DND-41 (cell line): ENCODE measurements around the gene EFNA2.
A peak's percentile ranks its signal among the peaks of the same experiment; 100 is the strongest.
"Not testable (repeated sequence)": the region's sequence is repeated elsewhere in the genome, so short reads cannot be mapped to it uniquely, and the experiment has no call there.

Source experiments
- ATAC-seq: fragments of 200-7000 bp; cut with Tn5 transposase; 3 replicates; pipeline ENCODE4 v1.9.1; 2021; ENCODE audit warnings: low read depth; ENCODE audit not compliant: insufficient read depth
- DNase-seq: peaks from one replicate; pipeline ENCODE4 v3.0.0-alpha.2; 2020
- H2AFZ ChIP-seq: 2 replicates; pipeline ENCODE4 v1.6.0; 2012; ENCODE audit warnings: low read depth, low read length
- H3K27ac ChIP-seq: 2 replicates; pipeline ENCODE4 v1.5.1; 2012; ENCODE audit warnings: low read length, inconsistent platforms
- H3K27me3 ChIP-seq: fragments of 200-600 bp; sonication (generic); 2 replicates; pipeline ENCODE4 v1.6.0; 2012; ENCODE audit warnings: low read length, mild to moderate bottlenecking, inconsistent platforms; ENCODE audit not compliant: insufficient read depth, poor library complexity
- H3K36me3 ChIP-seq: 2 replicates; pipeline ENCODE4 v1.5.1; 2012; ENCODE audit warnings: low read length, inconsistent platforms; ENCODE audit not compliant: insufficient read depth
- H3K4me1 ChIP-seq: 2 replicates; pipeline ENCODE4 v1.5.1; 2012; ENCODE audit warnings: mild to moderate bottlenecking, low read length; ENCODE audit not compliant: insufficient read depth
- H3K4me2 ChIP-seq: 2 replicates; pipeline ENCODE4 v1.6.0; 2012; ENCODE audit warnings: mild to moderate bottlenecking, moderate library complexity, low read length, inconsistent platforms; ENCODE audit not compliant: insufficient read depth
- H3K4me3 ChIP-seq, 2 experiments: fragments of 200-600 bp in 1 of 2; shearing (Covaris generic) in 1 of 2; 2 replicates each; pipeline ENCODE4 v1.5.1; 2012 to 2016; ENCODE audit warnings: inconsistent platforms in 2 of 2, low read length in 2 of 2, mild to moderate bottlenecking in 2 of 2, low read depth in 1 of 2, moderate library complexity in 1 of 2
- H3K79me2 ChIP-seq: 2 replicates; pipeline ENCODE4 v1.6.0; 2012; ENCODE audit warnings: low read length, inconsistent platforms; ENCODE audit not compliant: insufficient read depth
- H3K9ac ChIP-seq: 2 replicates; pipeline ENCODE4 v1.6.0; 2012; ENCODE audit warnings: low read depth, mild to moderate bottlenecking, inconsistent platforms, low read length, moderate library complexity
- H3K9me3 ChIP-seq: 2 replicates; pipeline ENCODE4 v1.5.1; 2012; ENCODE audit warnings: low read length, moderate library complexity, mild to moderate bottlenecking, inconsistent platforms; ENCODE audit not compliant: insufficient read depth, severe bottlenecking
- H4K20me1 ChIP-seq: 2 replicates; pipeline ENCODE4 v1.6.0; 2012; ENCODE audit warnings: low read length; ENCODE audit not compliant: insufficient read depth
- CTCF ChIP-seq: IDR thresholded peaks from 2 replicates; pipeline ENCODE4 v1.5.1; 2012; ENCODE audit warnings: borderline replicate concordance, low read length, moderate library complexity, mild to moderate bottlenecking; ENCODE audit not compliant: poor library complexity, severe bottlenecking; ENCODE audit errors: extremely low read depth
- EZH2 ChIP-seq: IDR thresholded peaks from 3 replicates; pipeline ENCODE4 v1.6.1; 2012; ENCODE audit warnings: borderline replicate concordance, low read depth, mild to moderate bottlenecking, moderate library complexity, low read length, inconsistent platforms; ENCODE audit not compliant: severe bottlenecking

EFNA2 gene

GRCh38 chr19:1243768-1244692, 41.6 kb upstream of the EFNA2 start:
- peaks cover 34% of the 10 kb centered on the region for H3K79me2 ChIP-seq
- peaks cover 20% of the 10 kb centered on the region for H4K20me1 ChIP-seq
- no peaks in the 10 kb centered on the region for H3K27me3 ChIP-seq
- peak overlapping the region; percentile 36 for H3K9ac ChIP-seq
- peaks cover 59% of the 10 kb centered on the region for H3K4me1 ChIP-seq
- peak overlapping the region; percentile 96 for H3K4me2 ChIP-seq
- no peaks in the 10 kb centered on the region for H3K9me3 ChIP-seq
- peak overlapping the region in 1 of 2 experiments; percentile 27; a peak in 1 of 4 replicates for H3K4me3 ChIP-seq
- DNase-seq, result peak; percentile 86
- TF ChIP-seq EZH2, result no peak
- peak; percentile 96 for TF ChIP-seq CTCF
- no peak overlapping the region for H2AFZ ChIP-seq
- ATAC-seq, result peak; percentile 66
- peaks cover 15% of the 10 kb centered on the region; the same call in 1 of the 2 replicates for H3K36me3 ChIP-seq
- 0 out of 2 replicates have a peak overlapping the region, but pooled peaks have one; percentile 11 for H3K27ac ChIP-seq

GRCh38 chr19:1244693-1245451, 40.8 kb upstream of the EFNA2 start:
- Histone ChIP-seq H3K4me2 (peak overlapping the region; percentile 48), H3K9ac (no peak overlapping the region), H3K27me3 (no peaks in the 10 kb centered on the region), H3K79me2 (peaks cover 36% of the 10 kb centered on the region), H3K36me3 (peaks cover 15% of the 10 kb centered on the region; the same call in 1 of the 2 replicates), H3K4me1 (peaks cover 52% of the 10 kb centered on the region), H3K9me3 (no peaks in the 10 kb centered on the region), H4K20me1 (peaks cover 20% of the 10 kb centered on the region), H3K27ac (peak overlapping the region; percentile 11; the same call in 1 of the 2 replicates), H3K4me3 (no peak overlapping the region), H2AFZ (no peak overlapping the region)
- no peak for ATAC-seq
- no peak for DNase-seq
- TF ChIP-seq CTCF, result no peak
- TF ChIP-seq EZH2, result no peak

GRCh38 chr19:1245494-1246264, 40.0 kb upstream of the EFNA2 start:
- H3K4me1 ChIP-seq, result peaks cover 45% of the 10 kb centered on the region

GRCh38 chr19:1246265-1247087, 39.2 kb upstream of the EFNA2 start:
- H3K36me3 ChIP-seq, result peaks cover 18% of the 10 kb centered on the region; the same call in 1 of the 2 replicates
- H3K27me3 ChIP-seq, ATAC-seq, H3K4me3 ChIP-seq, H3K4me2 ChIP-seq, H3K9ac ChIP-seq, H2AFZ ChIP-seq, DNase-seq, H3K27ac ChIP-seq, H3K9me3 ChIP-seq: not testable (repeated sequence)
- H3K79me2 ChIP-seq, result peaks cover 47% of the 10 kb centered on the region
- peaks cover 42% of the 10 kb centered on the region for H3K4me1 ChIP-seq
- H4K20me1 ChIP-seq, result peaks cover 25% of the 10 kb centered on the region

More at GRCh38 chr19:1245494-1246264, 40.0 kb upstream of the EFNA2 start:
- no peak overlapping the region for H3K4me3 ChIP-seq
- TF ChIP-seq EZH2 (no peak), CTCF (no peak)
- H2AFZ ChIP-seq, result no peak overlapping the region
- H3K36me3 ChIP-seq, result peaks cover 15% of the 10 kb centered on the region; the same call in 1 of the 2 replicates
- peaks cover 20% of the 10 kb centered on the region for H4K20me1 ChIP-seq
- no peak overlapping the region for H3K27ac ChIP-seq
- H3K27me3 ChIP-seq, result no peaks in the 10 kb centered on the region
- DNase-seq (no peak), ATAC-seq (no peak)
- no peaks in the 10 kb centered on the region for H3K9me3 ChIP-seq
- no peak overlapping the region for H3K4me2 ChIP-seq
- no peak overlapping the region for H3K9ac ChIP-seq
- peaks cover 44% of the 10 kb centered on the region for H3K79me2 ChIP-seq
